Measurements from ENCODE around the gene TUFT1. TPM values are rescaled to one million over a fixed set of nuclear protein-coding genes. Genes with fewer than 3 reads are reported as not detected.

Gene TUFT1
- total and polyA plus RNA-seq, 2 of the 13 experiments (the other 11 are each of a cell fraction or from before 2014, with no cell fraction given): 6.4 to 7.3 TPM

- TF ChIP-seq PRMT3 (CRISPR knock-in tag; IDR thresholded peaks at IDR 0.05; ENCODE audit: borderline replicate concordance, low read depth) (no peak), TCF12 (IDR thresholded peaks at IDR 0.05) (no peak), TCF12 (CRISPR knock-in tag; IDR thresholded peaks at IDR 0.05) (no peak), TP53 (CRISPR knock-in tag; conservative IDR thresholded peaks at IDR 0.05) (no peak), ZNF746 (CRISPR knock-in tag; IDR thresholded peaks at IDR 0.05) (no peak), ZNF143 (CRISPR knock-in tag; IDR thresholded peaks at IDR 0.05) (no peak), CHD2 (IDR thresholded peaks at IDR 0.05; ENCODE audit: low read depth, low read length) (no peak), ZNF7 (CRISPR knock-in tag; IDR thresholded peaks at IDR 0.05) (no peak), ZNF232 (CRISPR knock-in tag; IDR thresholded peaks at IDR 0.05; ENCODE audit: borderline replicate concordance) (no peak), TEAD3 (CRISPR knock-in tag; optimal IDR thresholded peaks at IDR 0.05; ENCODE audit: borderline replicate concordance) (no peak), NFKB2 (CRISPR knock-in tag; IDR thresholded peaks at IDR 0.05; ENCODE audit: borderline replicate concordance) (peak; percentile 31; the same call in 1 of the 2 replicates), RBFOX2 (IDR thresholded peaks at IDR 0.05; ENCODE audit: low read depth, low read length) (no peak), HNRNPL (IDR thresholded peaks at IDR 0.05; ENCODE audit: low read depth, low read length) (no peak)
- TF ChIP-seq, protein P1, sequence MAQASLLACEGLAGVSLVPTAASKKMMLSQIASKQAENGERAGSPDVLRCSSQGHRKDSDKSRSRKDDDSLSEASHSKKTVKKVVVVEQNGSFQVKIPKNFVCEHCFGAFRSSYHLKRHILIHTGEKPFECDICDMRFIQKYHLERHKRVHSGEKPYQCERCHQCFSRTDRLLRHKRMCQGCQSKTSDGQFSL (CRISPR knock-in tag; IDR thresholded peaks at IDR 0.05): no peak
- TF ChIP-seq, protein P2, sequence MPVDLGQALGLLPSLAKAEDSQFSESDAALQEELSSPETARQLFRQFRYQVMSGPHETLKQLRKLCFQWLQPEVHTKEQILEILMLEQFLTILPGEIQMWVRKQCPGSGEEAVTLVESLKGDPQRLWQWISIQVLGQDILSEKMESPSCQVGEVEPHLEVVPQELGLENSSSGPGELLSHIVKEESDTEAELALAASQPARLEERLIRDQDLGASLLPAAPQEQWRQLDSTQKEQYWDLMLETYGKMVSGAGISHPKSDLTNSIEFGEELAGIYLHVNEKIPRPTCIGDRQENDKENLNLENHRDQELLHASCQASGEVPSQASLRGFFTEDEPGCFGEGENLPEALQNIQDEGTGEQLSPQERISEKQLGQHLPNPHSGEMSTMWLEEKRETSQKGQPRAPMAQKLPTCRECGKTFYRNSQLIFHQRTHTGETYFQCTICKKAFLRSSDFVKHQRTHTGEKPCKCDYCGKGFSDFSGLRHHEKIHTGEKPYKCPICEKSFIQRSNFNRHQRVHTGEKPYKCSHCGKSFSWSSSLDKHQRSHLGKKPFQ (CRISPR knock-in tag; IDR thresholded peaks at IDR 0.05; ENCODE audit: insufficient replicate concordance): no peak
- TF ChIP-seq, protein P3, sequence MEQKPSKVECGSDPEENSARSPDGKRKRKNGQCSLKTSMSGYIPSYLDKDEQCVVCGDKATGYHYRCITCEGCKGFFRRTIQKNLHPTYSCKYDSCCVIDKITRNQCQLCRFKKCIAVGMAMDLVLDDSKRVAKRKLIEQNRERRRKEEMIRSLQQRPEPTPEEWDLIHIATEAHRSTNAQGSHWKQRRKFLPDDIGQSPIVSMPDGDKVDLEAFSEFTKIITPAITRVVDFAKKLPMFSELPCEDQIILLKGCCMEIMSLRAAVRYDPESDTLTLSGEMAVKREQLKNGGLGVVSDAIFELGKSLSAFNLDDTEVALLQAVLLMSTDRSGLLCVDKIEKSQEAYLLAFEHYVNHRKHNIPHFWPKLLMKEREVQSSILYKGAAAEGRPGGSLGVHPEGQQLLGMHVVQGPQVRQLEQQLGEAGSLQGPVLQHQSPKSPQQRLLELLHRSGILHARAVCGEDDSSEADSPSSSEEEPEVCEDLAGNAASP (CRISPR knock-in tag; IDR thresholded peaks at IDR 0.05; ENCODE audit: borderline replicate concordance): no peak
- TF ChIP-seq, protein P4, sequence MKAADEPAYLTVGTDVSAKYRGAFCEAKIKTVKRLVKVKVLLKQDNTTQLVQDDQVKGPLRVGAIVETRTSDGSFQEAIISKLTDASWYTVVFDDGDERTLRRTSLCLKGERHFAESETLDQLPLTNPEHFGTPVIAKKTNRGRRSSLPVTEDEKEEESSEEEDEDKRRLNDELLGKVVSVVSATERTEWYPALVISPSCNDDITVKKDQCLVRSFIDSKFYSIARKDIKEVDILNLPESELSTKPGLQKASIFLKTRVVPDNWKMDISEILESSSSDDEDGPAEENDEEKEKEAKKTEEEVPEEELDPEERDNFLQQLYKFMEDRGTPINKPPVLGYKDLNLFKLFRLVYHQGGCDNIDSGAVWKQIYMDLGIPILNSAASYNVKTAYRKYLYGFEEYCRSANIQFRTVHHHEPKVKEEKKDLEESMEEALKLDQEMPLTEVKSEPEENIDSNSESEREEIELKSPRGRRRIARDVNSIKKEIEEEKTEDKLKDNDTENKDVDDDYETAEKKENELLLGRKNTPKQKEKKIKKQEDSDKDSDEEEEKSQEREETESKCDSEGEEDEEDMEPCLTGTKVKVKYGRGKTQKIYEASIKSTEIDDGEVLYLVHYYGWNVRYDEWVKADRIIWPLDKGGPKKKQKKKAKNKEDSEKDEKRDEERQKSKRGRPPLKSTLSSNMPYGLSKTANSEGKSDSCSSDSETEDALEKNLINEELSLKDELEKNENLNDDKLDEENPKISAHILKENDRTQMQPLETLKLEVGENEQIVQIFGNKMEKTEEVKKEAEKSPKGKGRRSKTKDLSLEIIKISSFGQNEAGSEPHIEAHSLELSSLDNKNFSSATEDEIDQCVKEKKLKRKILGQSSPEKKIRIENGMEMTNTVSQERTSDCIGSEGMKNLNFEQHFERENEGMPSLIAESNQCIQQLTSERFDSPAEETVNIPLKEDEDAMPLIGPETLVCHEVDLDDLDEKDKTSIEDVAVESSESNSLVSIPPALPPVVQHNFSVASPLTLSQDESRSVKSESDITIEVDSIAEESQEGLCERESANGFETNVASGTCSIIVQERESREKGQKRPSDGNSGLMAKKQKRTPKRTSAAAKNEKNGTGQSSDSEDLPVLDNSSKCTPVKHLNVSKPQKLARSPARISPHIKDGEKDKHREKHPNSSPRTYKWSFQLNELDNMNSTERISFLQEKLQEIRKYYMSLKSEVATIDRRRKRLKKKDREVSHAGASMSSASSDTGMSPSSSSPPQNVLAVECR (CRISPR knock-in tag; IDR thresholded peaks at IDR 0.05; ENCODE audit: borderline replicate concordance): no peak; the same call in 1 of the 2 replicates
Observed at GRCh38 chr1:151594143-151594625, 54.1 kb downstream of the TUFT1 start (continued).
